Measurements from ENCODE around the gene TMEM39A.
A peak's percentile ranks its signal among the peaks of the same experiment; 100 is the strongest.

Gene TMEM39A

GRCh38 chr3:119498186-119499011 is 35.0 kb upstream of the TMEM39A start, which contains the start of gene TIMMDC1 (continued):
- TF ChIP-seq ZNF518A (tag by site-specific recombination; conservative IDR thresholded peaks at IDR 0.05; ENCODE audit: low read depth): peak; percentile 98
- peak; percentile 97 for TF ChIP-seq ZBTB11 (tag by site-specific recombination; conservative IDR thresholded peaks at IDR 0.05; ENCODE audit: low read depth)
- TF ChIP-seq ZNF558 (tag by site-specific recombination; IDR thresholded peaks at IDR 0.05): no peak
- peak; percentile 33; the same call in 1 of the 2 replicates for TF ChIP-seq ZFHX2 (tag by site-specific recombination; conservative IDR thresholded peaks at IDR 0.05)
- no peak for TF ChIP-seq ZEB2 (tag by site-specific recombination; IDR thresholded peaks at IDR 0.05)
- TF ChIP-seq ZNF704 (tag by site-specific recombination; IDR thresholded peaks at IDR 0.05): no peak
- 0 out of 2 replicates have a peak, but pooled peaks have one; percentile 11 for TF ChIP-seq YY1 (tag by site-specific recombination; IDR thresholded peaks at IDR 0.05)
- no peak for TF ChIP-seq ZNF654 (tag by site-specific recombination; IDR thresholded peaks at IDR 0.05; ENCODE audit: low read depth)
- TF ChIP-seq ZNF26 (tag by site-specific recombination; IDR thresholded peaks at IDR 0.05): no peak
- 0 out of 2 replicates have a peak, but pooled peaks have one; percentile 57 for TF ChIP-seq PBX3 (CRISPR knock-in tag; IDR thresholded peaks at IDR 0.05)
- peak; percentile 43; the same call in 1 of the 2 replicates for TF ChIP-seq GLIS1 (tag by site-specific recombination; IDR thresholded peaks at IDR 0.05)
- TF ChIP-seq ZBTB26 (tag by site-specific recombination; optimal IDR thresholded peaks at IDR 0.05): peak; percentile 30
- peak; percentile 98 for TF ChIP-seq ZNF580 (tag by site-specific recombination; IDR thresholded peaks at IDR 0.05)
- TF ChIP-seq ZBTB44 (tag by site-specific recombination; IDR thresholded peaks at IDR 0.05): no peak
- TF ChIP-seq SP7 (tag by site-specific recombination; IDR thresholded peaks at IDR 0.05): peak; percentile 35; the same call in 1 of the 2 replicates
- peak; percentile 89 for TF ChIP-seq SP3 (tag by site-specific recombination; IDR thresholded peaks at IDR 0.05)
- TF ChIP-seq KLF16 (tag by site-specific recombination; IDR thresholded peaks at IDR 0.05): 0 out of 2 replicates have a peak, but pooled peaks have one; percentile 30
- peak; percentile 29; the same call in 1 of the 2 replicates for TF ChIP-seq ZIC2 (tag by site-specific recombination; IDR thresholded peaks at IDR 0.05)
- peak; percentile 75 for TF ChIP-seq ZNF18 (tag by site-specific recombination; IDR thresholded peaks at IDR 0.05)
- peak; percentile 59; the same call in 1 of the 2 replicates for TF ChIP-seq ZNF501 (tag by site-specific recombination; IDR thresholded peaks at IDR 0.05)
